ENCODE data around the gene POLR3K. TPM values are rescaled to one million over a fixed set of nuclear protein-coding genes. Genes with fewer than 3 reads are reported as not detected.
A peak's percentile ranks its signal among the peaks of the same experiment; 100 is the strongest.

Gene POLR3K
- total and polyA plus RNA-seq, 4 experiments from 2014 or later, result 19.9 to 43.1 (median 31.6) TPM

DNA sequence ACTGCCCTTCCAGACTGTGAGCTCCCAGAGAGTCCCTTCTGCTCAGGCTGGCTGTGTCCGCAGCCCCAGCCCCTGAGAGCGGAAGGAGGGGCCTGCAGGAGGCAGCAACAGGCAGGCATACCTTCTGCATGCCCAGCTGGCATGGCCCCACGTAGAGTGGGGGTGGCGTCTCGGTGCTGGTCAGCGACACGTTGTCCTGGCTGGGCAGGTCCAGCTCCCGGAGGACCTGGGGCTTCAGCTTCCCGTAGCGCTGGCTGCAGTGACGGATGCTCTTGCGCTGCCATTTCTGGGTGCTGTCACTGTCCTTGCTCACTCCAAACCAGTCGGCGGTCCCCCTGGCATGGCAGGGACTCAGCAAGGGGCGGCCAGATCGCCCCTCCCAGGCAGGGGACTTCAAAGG is 10.1 kb upstream of the POLR3K start:
- Histone ChIP-seq H3K27ac (ENCODE audit: low read depth, low read length) (no peak overlapping the region), H3K9me3 (ENCODE audit: control insufficient read depth in 1 of 2, low read length in 2 of 2) (no peaks in the 10 kb centered on the region), H3K36me3 (ENCODE audit: insufficient read depth, low read length) (no peaks in the 10 kb centered on the region), H3K4me1 (ENCODE audit: insufficient read depth, low read length) (no peaks in the 10 kb centered on the region), H3K27me3 (ENCODE audit: insufficient read depth, low read length) (no peaks in the 10 kb centered on the region), H3K4me3 (ENCODE audit: low read length in 2 of 2) (no peak overlapping the region)
- intact Hi-C loops (cut with micrococcal nuclease), result no loop called here
- ChIA-PET CTCF (ENCODE audit: partially characterized antibody) (interaction anchor here (1.4 to 6.7 kb wide), 4 partner anchors 10 to 299 kb away, joined by 3 to 165 read pairs (median 8); partner anchors contain the start of genes POLR3K and SNRNP25), POLR2A (ENCODE audit: partially characterized antibody) (no interaction called here)
- peak in 1 of 5 donors; percentile 5 for DNase-seq
- no peak overlapping the region for H3K27ac Mint-ChIP-seq
- H3K9me3 Mint-ChIP-seq, result no peaks in the 10 kb centered on the region
- H3K27me3 Mint-ChIP-seq, result peaks cover 0 to 4% of the 10 kb centered on the region in 2 donors
- no peaks in the 10 kb centered on the region for H3K36me3 Mint-ChIP-seq
- peaks cover 0 to 6% (median 3%) of the 10 kb centered on the region in 4 donors for H3K4me1 Mint-ChIP-seq
- no peak overlapping the region for H3K4me3 Mint-ChIP-seq

DNA sequence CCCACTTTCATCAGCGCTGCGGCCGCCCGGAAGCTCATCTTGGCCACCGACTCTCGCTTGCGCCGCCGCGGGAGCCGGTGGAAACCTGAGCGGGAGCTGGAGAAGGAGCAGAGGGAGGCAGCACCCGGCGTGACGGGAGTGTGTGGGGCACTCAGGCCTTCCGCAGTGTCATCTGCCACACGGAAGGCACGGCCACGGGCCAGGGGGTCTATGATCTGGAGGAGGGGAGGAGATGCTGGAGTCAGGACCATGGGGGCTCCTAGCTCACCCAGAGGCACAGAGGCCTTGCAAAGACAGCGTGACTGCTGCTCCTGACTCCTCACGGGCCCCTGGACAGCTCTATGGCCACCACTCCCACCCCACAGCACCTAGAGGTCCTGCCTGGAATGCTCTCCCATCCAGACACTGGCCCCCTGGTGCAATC is 9.6 kb upstream of the POLR3K start:
- no peaks in the 10 kb centered on the region for H3K4me1 ChIP-seq (ENCODE audit: insufficient read depth, low read length)
- POLR2A ChIA-PET (ENCODE audit: partially characterized antibody), result no interaction called here
- H3K36me3 ChIP-seq (ENCODE audit: insufficient read depth, low read length), result no peaks in the 10 kb centered on the region
- Mint-ChIP-seq H3K36me3 (peaks cover 0 to 2% of the 10 kb centered on the region in 2 donors), H3K27me3 (peaks cover 0 to 4% of the 10 kb centered on the region in 2 donors), H3K9me3 (peaks cover 0 to under 1% (median 0%) of the 10 kb centered on the region in 8 donors), H3K4me1 (peaks cover 0 to 6% (median 3%) of the 10 kb centered on the region in 4 donors), H3K27ac (no peak overlapping the region), H3K4me3 (no peak overlapping the region)
- H3K27me3 ChIP-seq (ENCODE audit: insufficient read depth, low read length), result no peaks in the 10 kb centered on the region
- no peaks in the 10 kb centered on the region for H3K9me3 ChIP-seq (ENCODE audit: control insufficient read depth in 1 of 2, low read length in 2 of 2)
- DNase-seq, result peak in 1 of 5 donors; percentile 13
- intact Hi-C loops (cut with micrococcal nuclease), result no loop called here
- H3K4me3 ChIP-seq (ENCODE audit: low read length in 2 of 2), result no peak overlapping the region
- CTCF ChIA-PET (ENCODE audit: partially characterized antibody), result interaction anchor here (1.4 to 6.7 kb wide), 4 partner anchors 9 to 300 kb away, joined by 3 to 165 read pairs (median 8); partner anchors contain the start of genes POLR3K and SNRNP25
- H3K27ac ChIP-seq (ENCODE audit: low read depth, low read length), result no peak overlapping the region

GRCh38 chr16:62283-62967 is 9.0 kb upstream of the POLR3K start:
- H3K4me3 ChIP-seq (ENCODE audit: low read length in 2 of 2), result no peak overlapping the region
- ChIA-PET POLR2A (ENCODE audit: partially characterized antibody) (no interaction called here), CTCF (ENCODE audit: partially characterized antibody) (interaction anchor here (1.6 to 6.7 kb wide), 3 partner anchors 9 to 44 kb away, joined by 6 to 165 read pairs (median 10); partner anchors contain the start of genes POLR3K and SNRNP25)
- intact Hi-C loops (cut with micrococcal nuclease), result no loop called here
- H3K4me1 ChIP-seq (ENCODE audit: insufficient read depth, low read length), result no peaks in the 10 kb centered on the region
- Mint-ChIP-seq H3K27me3 (peaks cover 0 to 4% of the 10 kb centered on the region in 2 donors), H3K4me1 (peaks cover 0 to 6% (median 3%) of the 10 kb centered on the region in 4 donors), H3K27ac (no peak overlapping the region), H3K36me3 (peaks cover 0 to 4% of the 10 kb centered on the region in 2 donors), H3K4me3 (no peak overlapping the region), H3K9me3 (peaks cover 0 to 2% (median 0%) of the 10 kb centered on the region in 8 donors)
- no peaks in the 10 kb centered on the region for H3K36me3 ChIP-seq (ENCODE audit: insufficient read depth, low read length)
- H3K27ac ChIP-seq (ENCODE audit: low read depth, low read length), result no peak overlapping the region
- no peaks in the 10 kb centered on the region for H3K9me3 ChIP-seq (ENCODE audit: control insufficient read depth in 1 of 2, low read length in 2 of 2)
- H3K27me3 ChIP-seq (ENCODE audit: insufficient read depth, low read length), result no peaks in the 10 kb centered on the region
- peak in 1 of 5 donors; percentile 33 for DNase-seq

DNA sequence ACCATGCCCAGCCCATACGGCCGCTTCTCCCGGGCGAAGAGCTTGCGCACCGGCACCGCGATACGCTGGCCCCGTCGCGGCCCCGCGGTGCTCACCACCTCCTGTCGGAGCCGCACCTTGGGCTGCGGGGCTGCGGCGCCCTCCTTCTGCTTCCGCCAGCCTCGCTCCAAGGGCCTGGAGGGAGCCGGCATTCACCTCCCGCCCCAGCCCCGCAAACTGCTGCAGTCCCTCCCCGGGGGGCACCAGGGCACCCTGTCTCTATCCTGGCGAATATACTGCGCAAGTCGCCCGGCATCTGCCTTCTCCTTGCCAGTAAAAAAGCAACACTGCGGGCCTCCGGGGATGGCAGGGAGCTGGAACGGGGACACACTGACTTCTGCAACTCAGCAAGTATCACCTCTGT is 8.5 kb upstream of the POLR3K start:
- no peak overlapping the region for H3K27ac Mint-ChIP-seq
- peaks cover 0 to 4% of the 10 kb centered on the region in 2 donors for H3K27me3 Mint-ChIP-seq
- no peaks in the 10 kb centered on the region for H3K4me1 ChIP-seq (ENCODE audit: insufficient read depth, low read length)
- ChIA-PET CTCF (ENCODE audit: partially characterized antibody) (interaction anchor here (1.6 to 6.7 kb wide), 3 partner anchors 8 to 45 kb away, joined by 6 to 165 read pairs (median 10); partner anchors contain the start of genes POLR3K and SNRNP25), POLR2A (ENCODE audit: partially characterized antibody) (no interaction called here)
- peaks cover 2% of the 10 kb centered on the region for H3K36me3 ChIP-seq (ENCODE audit: insufficient read depth, low read length)
- H3K4me3 ChIP-seq (ENCODE audit: low read length in 2 of 2), result no peak overlapping the region
- peaks cover 0 to 4% of the 10 kb centered on the region in 2 donors for H3K36me3 Mint-ChIP-seq
- intact Hi-C loops (cut with micrococcal nuclease), result no loop called here
- DNase-seq, result no peak
- peaks cover 0 to 2% (median 0%) of the 10 kb centered on the region in 8 donors for H3K9me3 Mint-ChIP-seq
- H3K27ac ChIP-seq (ENCODE audit: low read depth, low read length), result no peak overlapping the region
- H3K27me3 ChIP-seq (ENCODE audit: insufficient read depth, low read length), result no peaks in the 10 kb centered on the region
- H3K4me3 Mint-ChIP-seq, result no peak overlapping the region
- H3K4me1 Mint-ChIP-seq, result peaks cover 0 to 6% (median 3%) of the 10 kb centered on the region in 4 donors
- H3K9me3 ChIP-seq (ENCODE audit: control insufficient read depth in 1 of 2, low read length in 2 of 2), result no peaks in the 10 kb centered on the region

DNA sequence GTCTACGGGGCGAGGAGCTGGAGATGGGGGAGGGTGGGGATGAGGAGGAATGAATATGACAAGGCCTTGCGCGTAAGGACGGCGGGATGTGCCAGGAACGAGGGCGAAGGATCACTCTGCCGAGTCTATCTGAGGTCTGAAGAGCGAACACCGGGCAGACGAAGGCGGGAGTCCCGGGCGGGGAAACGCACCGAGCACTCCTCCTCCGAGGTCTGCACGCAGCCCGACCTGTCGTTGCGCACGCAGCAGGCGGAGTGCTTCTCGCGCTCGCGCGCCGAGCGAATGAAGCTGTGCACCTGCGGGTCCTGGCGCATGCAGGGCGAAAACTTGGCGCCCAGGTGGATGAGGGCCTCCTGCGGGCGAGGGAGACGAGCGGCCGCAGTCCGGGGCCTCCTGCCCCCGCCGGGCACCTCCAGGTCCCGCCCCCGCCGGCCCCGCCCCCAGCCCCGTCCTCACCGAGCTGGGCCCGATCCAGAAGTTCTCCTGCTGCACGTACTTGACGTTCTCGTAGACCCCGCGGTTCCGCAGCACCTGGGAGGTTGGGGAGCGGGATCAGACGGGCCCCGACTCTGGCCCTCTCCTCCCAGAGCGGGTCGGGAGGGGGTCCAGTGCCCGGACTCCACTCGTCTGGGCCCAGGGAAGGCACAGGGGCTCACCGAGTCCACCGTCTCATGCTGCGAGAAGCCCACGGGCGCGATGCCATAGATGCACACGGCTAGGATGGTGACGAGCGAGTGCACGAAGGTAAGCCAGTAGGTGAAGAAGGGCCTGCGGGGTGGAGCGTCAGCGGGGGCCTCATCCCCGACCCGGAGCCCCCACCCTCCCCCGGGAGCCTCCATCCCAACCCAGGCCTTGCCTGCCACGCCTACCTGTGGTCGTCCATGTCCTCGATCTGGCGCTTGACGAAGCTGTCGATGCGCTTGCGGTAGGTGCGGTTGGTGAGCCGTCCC is 7.8 kb upstream of the POLR3K start:
- no peak overlapping the region for H3K27ac Mint-ChIP-seq
- intact Hi-C loops (cut with micrococcal nuclease), result no loop called here
- ChIA-PET CTCF (ENCODE audit: partially characterized antibody) (interaction anchor here (6.7 kb wide), 1 partner anchor 35 kb away, joined by 165 read pairs; no protein-coding TSS in a partner anchor), POLR2A (ENCODE audit: partially characterized antibody) (no interaction called here)
- peaks cover 0 to 4% of the 10 kb centered on the region in 2 donors for H3K36me3 Mint-ChIP-seq
- peaks cover 0 to 2% (median 0%) of the 10 kb centered on the region in 8 donors for H3K9me3 Mint-ChIP-seq
- H3K4me3 ChIP-seq (ENCODE audit: low read length in 2 of 2), result no peak overlapping the region
- peaks cover 0 to 4% of the 10 kb centered on the region in 2 donors for H3K27me3 Mint-ChIP-seq
- H3K9me3 ChIP-seq (ENCODE audit: control insufficient read depth in 1 of 2, low read length in 2 of 2), result no peaks in the 10 kb centered on the region
- H3K36me3 ChIP-seq (ENCODE audit: insufficient read depth, low read length), result peaks cover 5% of the 10 kb centered on the region
- H3K4me3 Mint-ChIP-seq, result no peak overlapping the region
- no peaks in the 10 kb centered on the region for H3K4me1 ChIP-seq (ENCODE audit: insufficient read depth, low read length)
- H3K27ac ChIP-seq (ENCODE audit: low read depth, low read length), result no peak overlapping the region
- H3K27me3 ChIP-seq (ENCODE audit: insufficient read depth, low read length), result no peaks in the 10 kb centered on the region
- DNase-seq, result peak in 1 of 5 donors; percentile 24
- H3K4me1 Mint-ChIP-seq, result peaks cover 0 to 6% (median 3%) of the 10 kb centered on the region in 4 donors

- intact Hi-C loops (cut with micrococcal nuclease), result no loop called here
- CTCF ChIA-PET (ENCODE audit: partially characterized antibody), result no interaction called here
- no peaks in the 10 kb centered on the region for H3K4me1 ChIP-seq (ENCODE audit: insufficient read depth, low read length)
- H3K4me3 ChIP-seq (ENCODE audit: low read length in 2 of 2), result no peak overlapping the region
- H3K36me3 Mint-ChIP-seq, result peaks cover 0 to 4% of the 10 kb centered on the region in 2 donors
- no peaks in the 10 kb centered on the region for H3K4me1 Mint-ChIP-seq
- DNase-seq, result peak in 1 of 5 donors; percentile 25
- no peaks in the 10 kb centered on the region for H3K27me3 Mint-ChIP-seq
- H3K9me3 ChIP-seq (ENCODE audit: control insufficient read depth in 1 of 2, low read length in 2 of 2), result no peaks in the 10 kb centered on the region
- H3K27ac Mint-ChIP-seq, result no peak overlapping the region
- no peak overlapping the region for H3K27ac ChIP-seq (ENCODE audit: low read depth, low read length)
- H3K36me3 ChIP-seq (ENCODE audit: insufficient read depth, low read length), result peaks cover 5% of the 10 kb centered on the region
- no peak overlapping the region for H3K4me3 Mint-ChIP-seq
- POLR2A ChIA-PET (ENCODE audit: partially characterized antibody), result no interaction called here
- H3K27me3 ChIP-seq (ENCODE audit: insufficient read depth, low read length), result no peaks in the 10 kb centered on the region
- peaks cover 0 to 2% (median 0%) of the 10 kb centered on the region in 8 donors for H3K9me3 Mint-ChIP-seq
Measured at GRCh38 chr16:60166-60565, 6.8 kb upstream of the POLR3K start.

Measured in CD4-positive, alpha-beta memory T cell (primary cell).